ENCODE data around the gene TAB2. TPM values are rescaled to one million over a fixed set of nuclear protein-coding genes. Genes with fewer than 3 reads are reported as not detected.
"Not testable (repeated sequence)": the region's sequence is repeated elsewhere in the genome, so short reads cannot be mapped to it uniquely, and the experiment has no call there.

TAB2 gene
- total RNA-seq, 1 experiment from 2014 or later, result 52.0 TPM

DNA sequence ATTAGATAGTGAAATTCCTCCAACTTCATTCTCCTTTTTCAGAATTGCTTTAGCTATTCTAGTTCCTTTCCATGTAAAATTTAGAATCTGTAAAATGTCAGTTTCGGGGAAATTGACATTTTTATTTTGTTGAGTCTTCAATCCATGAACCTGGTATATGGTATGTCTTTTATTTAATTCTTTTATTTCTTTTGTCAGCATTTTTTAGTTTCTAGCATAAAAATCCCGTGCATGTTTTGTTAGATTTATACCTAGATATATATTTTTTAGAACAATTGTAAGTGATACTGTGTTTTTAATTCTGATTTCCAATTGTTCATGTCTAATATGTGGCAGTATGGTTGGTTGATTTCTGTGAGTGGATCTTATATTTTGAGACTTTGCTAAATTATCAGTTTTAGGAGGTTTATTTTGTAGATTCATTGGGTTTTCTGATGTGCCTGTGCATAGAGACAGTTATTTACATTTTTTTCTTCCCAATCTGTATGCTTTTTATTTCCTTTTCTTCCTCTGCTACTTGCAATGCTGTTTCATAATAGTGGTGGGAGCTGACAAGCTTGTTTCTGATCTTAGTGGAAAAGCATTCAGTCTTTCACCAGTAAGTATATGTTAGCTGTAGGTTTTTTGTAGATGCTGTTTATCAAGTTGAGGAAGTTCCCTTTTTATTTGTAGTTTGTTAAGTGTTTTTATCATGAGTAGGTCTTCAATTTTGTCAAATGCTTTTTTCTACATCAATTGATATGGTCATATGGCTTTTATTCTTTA is 13.7 kb downstream of the TAB2 start:
- no peak for DNase-seq (ENCODE audit: low spot score)
- in situ Hi-C loops (cut with HindIII; ENCODE audit: low sequenced_read_pairs), result no loop called here

DNA sequence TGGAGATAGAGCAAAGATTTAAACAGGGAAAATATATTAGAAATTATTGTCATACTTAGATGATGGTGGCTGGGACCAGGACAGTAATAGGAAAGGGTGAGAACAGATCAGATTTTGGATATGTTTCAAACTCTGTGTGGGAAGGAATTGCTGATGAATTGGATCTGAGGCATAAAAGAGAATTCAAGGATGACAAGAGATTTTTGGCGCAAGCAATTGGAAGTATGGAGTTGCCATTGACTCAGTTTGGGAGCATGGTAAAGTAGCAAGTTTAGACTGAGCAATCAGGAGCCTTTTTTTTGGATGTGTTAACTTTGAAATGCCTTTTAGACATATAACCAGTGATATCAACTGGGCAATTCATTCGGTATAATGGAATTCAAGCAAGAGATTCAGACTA is 14.4 kb downstream of the TAB2 start:
- DNase-seq (ENCODE audit: low spot score), result no peak
- in situ Hi-C loops (cut with HindIII; ENCODE audit: low sequenced_read_pairs), result no loop called here

DNA sequence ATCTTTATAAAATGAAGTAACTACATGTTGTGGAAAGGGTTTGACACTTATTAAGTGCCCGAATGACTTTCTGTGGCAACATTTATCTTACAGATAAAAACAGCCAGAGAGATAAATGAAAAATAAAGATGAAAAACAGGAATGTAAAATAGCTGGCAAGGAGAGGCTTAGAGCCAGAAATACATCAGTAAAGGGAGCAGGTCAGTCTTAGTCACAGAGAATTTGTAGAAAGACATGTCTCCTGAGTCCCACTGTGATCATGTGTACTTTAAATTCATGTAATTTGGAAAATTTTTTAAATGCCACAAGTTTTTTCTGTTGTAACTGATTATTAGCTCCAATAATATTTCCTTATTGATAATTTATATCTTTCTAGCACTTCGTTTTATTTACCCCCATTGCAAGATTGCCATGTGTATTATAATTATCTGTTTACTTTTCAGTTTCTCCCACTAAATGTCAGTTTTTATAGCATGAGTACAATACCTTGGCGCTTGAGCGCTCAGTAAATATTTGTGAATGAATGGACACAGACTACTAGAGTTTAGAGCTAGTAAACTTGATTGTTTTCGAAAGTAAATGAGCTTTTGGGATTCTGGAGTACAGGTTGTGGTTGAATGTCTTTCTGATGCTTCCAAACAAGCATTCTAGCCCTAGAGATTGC is 15.2 kb downstream of the TAB2 start:
- in situ Hi-C loops (cut with HindIII; ENCODE audit: low sequenced_read_pairs), result no loop called here
- DNase-seq (ENCODE audit: low spot score), result no peak

DNA sequence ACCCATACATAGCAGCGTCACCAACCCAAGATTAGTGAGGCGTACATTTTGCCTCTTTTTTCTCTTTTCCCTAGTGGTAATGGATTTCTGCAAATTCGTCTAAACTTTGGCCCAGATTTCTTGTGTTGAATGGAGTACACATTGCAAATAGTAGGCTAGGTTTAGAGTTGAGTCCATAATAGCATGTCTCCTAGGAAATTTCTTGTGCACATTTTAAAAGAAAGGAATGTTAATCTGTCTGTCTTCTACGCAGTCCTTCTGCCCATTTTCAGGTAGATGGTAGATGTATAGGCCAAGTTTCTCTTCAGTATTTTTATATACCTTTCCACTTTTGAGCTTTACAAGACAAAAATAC is 15.7 kb downstream of the TAB2 start:
- in situ Hi-C loops (cut with HindIII; ENCODE audit: low sequenced_read_pairs), result no loop called here
- no peak for DNase-seq (ENCODE audit: low spot score)

DNA sequence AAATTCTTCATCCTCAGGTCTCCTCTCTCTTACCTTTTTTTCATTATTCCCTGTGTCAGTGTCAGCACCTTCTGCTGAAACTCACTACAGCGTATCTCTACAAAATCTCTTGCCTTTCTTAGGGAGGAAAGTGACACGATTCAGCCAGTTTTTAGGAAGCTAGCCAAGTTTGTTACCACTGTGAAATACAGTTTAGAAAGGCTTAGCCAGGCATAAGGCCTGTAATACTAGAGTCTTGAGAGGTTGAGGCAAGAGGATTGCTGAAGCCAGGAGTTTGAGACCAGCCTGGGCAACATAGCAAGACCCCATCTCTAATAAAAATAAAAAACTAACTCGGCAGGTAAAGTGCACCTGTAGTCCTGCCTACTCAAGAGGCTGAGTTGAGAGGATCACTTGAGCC is 16.7 kb downstream of the TAB2 start:
- DNase-seq (ENCODE audit: low spot score), result no peak
- in situ Hi-C loops (cut with HindIII; ENCODE audit: low sequenced_read_pairs), result no loop called here

DNA sequence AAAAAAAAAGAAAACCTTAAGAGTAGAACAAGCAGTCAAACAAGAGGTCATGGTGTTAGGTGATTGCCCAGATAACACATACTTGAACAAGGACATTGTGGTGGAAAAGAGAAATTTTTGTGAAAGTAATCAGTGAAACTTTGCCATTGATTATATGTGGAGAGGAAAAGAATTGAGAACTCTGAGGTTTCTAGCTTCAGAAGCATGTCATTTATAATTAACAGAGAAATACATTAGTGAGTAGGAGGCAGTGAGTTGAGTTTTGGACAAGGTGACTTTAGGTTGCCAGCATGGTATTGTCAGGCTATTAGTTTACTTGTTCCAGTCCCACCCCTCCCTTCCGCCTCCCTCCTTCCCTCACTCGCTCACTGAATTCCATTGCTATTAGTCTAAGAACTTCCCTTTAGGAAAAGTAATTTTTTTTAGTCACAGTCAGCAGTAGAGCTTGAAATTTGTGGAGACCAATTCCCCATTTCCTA is 17.2 kb downstream of the TAB2 start:
- no peak for DNase-seq (ENCODE audit: low spot score)
- in situ Hi-C loops (cut with HindIII; ENCODE audit: low sequenced_read_pairs), result no loop called here

DNA sequence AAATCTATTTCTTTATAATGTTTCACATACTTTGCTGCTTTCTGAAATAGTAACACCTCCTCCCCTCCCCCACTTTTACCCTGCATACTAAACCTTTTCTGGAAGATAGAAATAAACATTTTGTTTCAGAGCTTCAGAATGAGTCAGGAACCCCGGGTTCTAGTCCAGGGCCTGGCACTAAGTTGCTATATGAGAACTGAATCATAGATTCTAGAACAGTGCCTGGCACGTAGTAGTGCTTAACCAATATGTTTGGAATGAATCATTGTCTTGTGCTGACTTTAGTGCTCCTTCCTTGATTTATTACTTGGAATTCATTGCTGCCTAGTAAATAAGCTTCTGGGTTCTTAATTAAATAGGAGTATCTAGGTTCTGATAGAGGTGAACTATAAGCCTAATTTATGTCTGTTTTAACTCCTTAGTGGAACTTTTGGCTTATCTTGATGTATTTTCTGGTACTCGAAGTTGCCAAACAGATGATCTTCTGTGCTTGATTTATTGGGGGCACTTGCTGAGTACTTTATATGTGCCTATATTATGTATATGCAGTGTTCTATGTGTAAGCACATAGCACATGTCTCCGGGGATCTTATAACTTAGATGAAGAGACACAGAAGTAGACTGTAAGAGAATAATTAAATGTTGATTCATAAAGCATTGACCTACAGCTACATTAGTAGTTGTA is 18.6 kb downstream of the TAB2 start:
- in situ Hi-C loops (cut with HindIII; ENCODE audit: low sequenced_read_pairs), result no loop called here
- no peak for DNase-seq (ENCODE audit: low spot score)

DNA sequence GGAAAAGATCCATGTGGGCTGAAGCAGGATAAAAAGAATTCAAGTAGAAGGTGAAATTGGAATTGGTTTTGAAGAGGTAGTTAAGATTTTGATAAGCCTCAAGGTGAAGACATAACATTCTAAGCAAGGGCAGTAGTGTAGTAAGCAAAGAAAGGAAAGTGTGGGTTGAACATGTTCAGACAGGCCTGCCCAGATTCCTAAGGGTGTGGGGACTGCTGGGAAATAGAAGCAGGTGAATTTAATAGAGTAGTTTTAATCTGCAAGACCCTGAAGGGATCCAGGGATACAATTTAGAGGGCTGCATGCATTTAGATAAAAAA is 19.1 kb downstream of the TAB2 start:
- DNase-seq (ENCODE audit: low spot score), result no peak

DNA sequence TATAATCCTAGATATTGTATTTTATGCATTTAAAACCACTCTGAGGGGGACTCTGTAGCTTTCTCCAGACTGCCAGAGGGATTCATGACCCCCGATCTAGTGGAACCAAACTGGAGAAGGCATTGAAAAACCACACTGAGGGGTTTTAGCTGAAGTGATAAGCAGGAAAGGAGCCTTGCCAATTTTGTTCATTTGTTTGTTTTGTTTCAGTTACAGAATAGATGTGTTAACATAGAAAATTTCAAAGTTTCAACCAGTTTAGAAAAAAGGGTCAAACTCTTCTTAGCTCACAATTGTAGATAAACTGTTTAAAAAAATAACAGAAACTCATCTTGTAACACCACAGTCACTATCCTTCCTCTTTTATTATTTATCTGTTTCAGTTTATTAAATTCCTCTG is 19.8 kb downstream of the TAB2 start:
- DNase-seq (ENCODE audit: low spot score), result no peak
- in situ Hi-C loops (cut with HindIII; ENCODE audit: low sequenced_read_pairs), result no loop called here

More for the DNA sequence above, 19.1 kb downstream of the TAB2 start:
- in situ Hi-C loops (cut with HindIII; ENCODE audit: low sequenced_read_pairs), result no loop called here

DNA sequence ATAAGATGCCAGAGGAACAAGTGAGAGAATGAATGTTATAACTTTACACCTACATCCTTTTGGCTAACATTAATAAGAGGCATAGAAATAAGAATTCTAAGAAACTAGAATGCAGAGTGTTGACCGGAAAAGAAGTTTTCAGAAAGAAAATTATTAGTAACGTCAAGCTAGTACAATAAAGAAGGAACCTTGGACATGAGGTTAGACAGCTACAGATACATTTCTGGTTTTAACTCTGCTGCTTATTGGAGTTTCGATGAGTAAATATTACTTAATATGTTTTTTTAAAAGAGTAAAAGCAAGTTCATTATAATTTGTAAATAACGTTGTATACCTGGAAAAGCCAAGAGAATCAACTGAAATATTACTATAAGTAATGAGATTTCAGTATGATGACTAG is 22.7 kb downstream of the TAB2 start:
- in situ Hi-C loops (cut with HindIII; ENCODE audit: low sequenced_read_pairs), result no loop called here
- no peak for DNase-seq (ENCODE audit: low spot score)

DNA sequence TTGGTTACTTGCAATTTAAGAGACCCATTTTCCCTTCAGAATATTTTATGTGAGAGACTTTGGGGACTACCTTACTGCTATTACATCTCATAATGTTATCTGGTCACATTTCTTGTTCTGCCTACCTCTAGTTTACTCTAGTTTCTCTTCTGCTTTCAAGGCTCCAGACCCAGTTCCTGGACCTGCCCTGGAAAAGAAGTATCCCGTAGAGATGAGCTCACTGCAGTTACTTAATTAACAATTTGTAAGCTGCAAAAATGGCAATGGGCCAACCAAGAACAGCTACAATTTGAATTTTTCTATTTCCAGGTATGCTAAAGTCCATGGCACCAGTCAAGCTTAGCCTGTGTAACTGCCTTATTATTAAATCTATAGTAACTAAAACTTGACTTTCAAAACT is 25.0 kb downstream of the TAB2 start:
- DNase-seq (ENCODE audit: low spot score), result no peak
- in situ Hi-C loops (cut with HindIII; ENCODE audit: low sequenced_read_pairs), result no loop called here

DNA sequence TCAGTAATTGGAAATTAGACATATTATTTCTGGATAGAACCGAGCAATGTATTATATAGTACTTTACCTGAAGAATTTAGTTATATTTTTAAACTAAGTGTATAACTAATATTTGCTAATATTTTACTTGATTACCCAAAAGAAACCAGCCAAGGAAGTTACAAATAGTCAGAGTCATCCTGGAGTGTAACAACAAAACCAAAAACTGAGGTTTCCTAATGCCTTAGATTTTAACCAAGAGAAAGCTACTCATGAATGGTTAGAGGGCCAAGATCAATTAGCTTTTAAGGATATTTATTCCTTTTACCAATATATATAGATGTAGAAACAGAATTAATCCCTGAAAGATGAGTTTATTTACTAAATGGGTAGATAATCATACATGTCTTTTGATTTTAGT is 26.0 kb downstream of the TAB2 start:
- no peak for DNase-seq (ENCODE audit: low spot score)
- in situ Hi-C loops (cut with HindIII; ENCODE audit: low sequenced_read_pairs), result no loop called here

DNA sequence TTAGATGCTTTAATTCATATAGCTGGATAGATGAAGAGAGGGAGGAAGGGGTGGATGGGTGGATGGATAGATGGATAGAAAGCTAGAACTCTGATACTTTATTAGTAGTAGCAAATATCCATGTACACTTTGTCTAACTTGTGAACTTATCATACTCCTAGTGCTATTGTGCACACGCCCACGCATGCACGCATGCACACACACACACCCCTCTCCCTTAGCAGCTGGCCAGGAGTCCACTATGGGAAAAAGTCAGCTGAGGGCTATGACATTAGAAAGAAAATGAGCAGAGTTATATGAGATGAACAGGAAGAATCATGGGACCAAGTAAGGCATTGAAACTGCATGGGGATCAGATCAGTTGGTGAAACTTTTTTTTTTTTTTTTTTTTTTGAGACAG is 28.6 kb downstream of the TAB2 start:
- DNase-seq (ENCODE audit: low spot score), result no peak
- in situ Hi-C loops (cut with HindIII; ENCODE audit: low sequenced_read_pairs), result no loop called here

DNA sequence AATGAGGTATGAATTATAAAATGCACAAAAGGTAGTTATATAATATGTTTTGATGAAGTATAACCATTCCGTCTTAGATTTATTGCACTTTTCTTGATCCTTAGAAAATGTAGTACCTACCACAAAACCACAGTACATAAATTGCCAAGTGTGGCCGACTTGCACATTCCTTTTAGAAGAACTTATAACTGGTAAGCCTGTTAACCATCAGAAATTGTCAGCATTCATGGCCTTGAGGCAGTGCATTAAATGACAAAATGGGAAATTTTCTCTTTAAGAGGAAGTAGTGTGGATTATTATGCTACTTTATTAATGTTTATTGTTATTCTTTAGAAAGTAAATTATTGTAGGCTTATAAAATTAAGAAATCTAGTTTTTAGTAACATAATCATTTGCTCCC is 29.6 kb downstream of the TAB2 start:
- DNase-seq (ENCODE audit: low spot score), result no peak

DNA sequence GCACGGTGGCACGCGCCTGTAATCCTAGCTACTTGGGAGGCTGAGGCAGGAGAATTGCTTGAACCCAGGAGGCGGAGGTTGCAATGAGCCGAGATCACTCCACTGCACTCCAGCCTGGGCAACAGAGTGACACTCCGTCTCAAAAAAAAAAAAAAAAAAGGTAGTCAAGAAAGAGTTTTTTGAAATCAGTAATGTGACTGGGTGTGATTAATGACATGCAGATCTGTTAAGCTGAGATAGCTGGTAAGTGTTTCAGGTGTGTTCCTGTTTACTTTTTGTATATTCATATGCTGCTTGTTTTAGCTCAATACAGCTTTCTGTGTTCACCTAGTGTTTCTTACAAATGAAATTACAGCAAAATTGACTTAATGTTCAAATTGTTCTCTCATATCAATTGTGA is 31.8 kb downstream of the TAB2 start:
- DNase-seq (ENCODE audit: low spot score); in situ Hi-C loops (cut with HindIII; ENCODE audit: low sequenced_read_pairs): not testable (repeated sequence)

More for the DNA sequence above, 29.6 kb downstream of the TAB2 start:
- in situ Hi-C loops (cut with HindIII; ENCODE audit: low sequenced_read_pairs), result no loop called here

DNA sequence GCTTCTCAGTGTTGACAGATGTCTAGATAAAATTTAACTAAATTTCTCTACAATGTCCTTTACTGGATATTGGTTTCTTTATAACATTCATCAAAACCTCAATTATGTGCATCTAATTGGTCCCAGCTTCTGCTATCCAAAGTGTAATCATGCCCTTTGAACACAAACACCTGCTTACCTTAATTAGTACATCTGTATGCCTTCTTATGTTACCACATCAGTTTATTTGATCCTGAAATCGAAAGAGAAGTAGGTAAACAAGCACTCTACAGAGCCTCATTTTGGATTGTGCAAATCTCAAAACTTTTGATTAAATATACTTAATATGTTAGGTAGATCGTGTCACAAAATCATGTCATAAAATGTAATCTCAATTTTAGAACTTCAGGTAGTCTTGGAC is 36.5 kb downstream of the TAB2 start:
- in situ Hi-C loops (cut with HindIII; ENCODE audit: low sequenced_read_pairs), result no loop called here
- DNase-seq (ENCODE audit: low spot score), result no peak

DNA sequence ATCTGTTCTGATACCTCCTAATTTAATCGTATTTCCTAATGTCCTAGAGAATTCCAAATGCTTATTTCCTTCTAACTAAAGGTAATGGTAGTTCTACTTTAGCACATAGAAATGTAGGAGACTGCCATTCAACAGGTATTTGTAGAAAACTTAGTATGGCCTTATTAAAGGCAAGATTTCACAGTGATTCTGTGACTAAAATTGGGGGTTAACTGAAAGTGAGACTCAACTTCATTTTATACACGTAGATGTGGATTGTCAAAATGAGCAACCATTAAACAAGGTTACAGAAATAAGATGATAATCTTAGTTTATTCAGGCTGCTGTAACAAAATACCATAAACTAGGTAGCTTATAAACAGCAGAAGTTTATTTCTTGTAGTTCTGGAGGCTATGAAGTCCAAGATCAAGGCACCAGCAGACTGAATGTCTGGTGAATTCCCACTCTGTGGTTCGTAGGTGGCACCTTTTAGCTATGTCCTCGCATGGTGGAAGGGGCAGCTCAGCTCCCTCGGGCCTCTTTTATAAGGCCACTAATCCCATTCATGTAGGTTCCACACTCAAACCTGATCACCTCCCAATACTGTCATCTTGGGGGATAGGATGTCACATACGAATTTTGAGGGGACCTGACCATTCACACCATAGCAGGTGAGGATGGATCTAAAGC is 38.7 kb downstream of the TAB2 start:
- no peak for DNase-seq (ENCODE audit: low spot score)
- in situ Hi-C loops (cut with HindIII; ENCODE audit: low sequenced_read_pairs), result no loop called here

DNA sequence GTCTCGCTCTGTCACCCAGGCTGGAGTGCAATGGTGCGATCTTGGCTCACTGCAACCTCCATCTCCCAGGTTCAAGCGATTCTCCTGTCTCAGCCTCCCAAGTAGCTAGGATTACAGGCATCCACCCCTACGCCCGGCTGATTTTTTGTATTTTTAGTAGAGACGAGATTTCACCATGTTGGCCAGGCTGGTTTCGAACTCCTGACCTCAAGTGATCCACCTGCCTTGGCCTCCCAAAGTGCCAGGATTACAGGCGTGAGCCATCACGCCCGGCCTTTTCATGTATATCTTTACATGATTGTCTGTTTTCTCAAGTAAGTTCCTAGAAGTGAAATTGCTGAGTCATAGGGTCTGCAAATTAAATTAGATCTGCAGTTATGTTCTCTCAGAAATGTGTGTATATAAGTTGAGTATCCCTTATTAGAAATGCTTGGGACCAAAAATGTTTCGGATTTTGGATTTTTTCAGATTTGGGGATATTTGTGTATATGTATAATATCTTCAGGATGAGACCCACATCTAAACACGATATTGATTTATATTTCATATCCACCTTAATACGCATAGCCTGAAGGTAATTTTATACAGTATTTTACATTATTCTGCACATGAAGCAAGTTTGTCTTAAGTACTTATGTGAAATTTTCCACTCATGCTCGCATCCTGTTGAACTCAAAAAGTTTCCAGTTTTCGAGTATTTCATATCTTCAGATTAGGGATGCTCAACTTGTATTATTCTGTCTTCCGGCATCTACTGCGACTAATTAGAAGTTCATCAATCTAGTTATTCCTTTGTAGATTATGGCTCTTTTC is 40.4 kb downstream of the TAB2 start:
- no peak for DNase-seq (ENCODE audit: low spot score)
- in situ Hi-C loops (cut with HindIII; ENCODE audit: low sequenced_read_pairs), result no loop called here

DNA sequence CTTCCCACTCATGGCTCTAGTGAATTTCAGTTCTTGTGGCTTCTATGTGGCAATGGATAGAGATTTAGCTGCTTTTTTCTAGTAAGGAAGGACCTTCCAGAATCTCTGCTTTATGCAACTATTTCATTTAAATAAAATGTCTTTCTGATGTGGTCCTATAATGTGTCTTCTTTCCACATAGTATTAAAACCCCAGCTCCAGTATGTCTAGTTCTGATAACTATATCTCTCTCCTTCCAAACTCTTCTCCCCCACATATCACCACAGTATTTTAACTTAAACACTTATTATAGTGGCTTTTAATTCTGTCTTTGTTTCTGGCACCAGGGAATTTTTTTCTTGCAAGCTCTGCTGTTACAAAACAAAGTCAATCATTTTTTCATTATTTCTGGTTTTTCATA is 41.9 kb downstream of the TAB2 start:
- in situ Hi-C loops (cut with HindIII; ENCODE audit: low sequenced_read_pairs), result no loop called here
- DNase-seq (ENCODE audit: low spot score), result no peak

Measured in G401 (cell line).